Effector memory CD8-positive, alpha-beta T cell (primary cell): ENCODE measurements around the gene PDZRN4.
"Not testable (repeated sequence)": the region's sequence is repeated elsewhere in the genome, so short reads cannot be mapped to it uniquely, and the experiment has no call there.

ENCODE experiments used
- ATAC-seq: fragments of 150-1000 bp; cut with Tn5 transposase; replicated peaks from 2 replicates; pipeline ENCODE4 v1.10.0; 2021; ENCODE audit warnings: mild to moderate bottlenecking, moderate library complexity
- DNase-seq, 3 experiments: peaks; one replicate each; pipeline ENCODE4 v3.0.0; 2021
- H3K27ac Mint-ChIP-seq, 2 donors: one replicate each; pipeline ENCODE4 v1.8.0; 2022; ENCODE audit warnings: mild to moderate bottlenecking in 2 of 2, mixed read lengths in 2 of 2, moderate library complexity in 2 of 2
- H3K27me3 Mint-ChIP-seq, 2 donors: one replicate each; pipeline ENCODE4 v1.8.0; 2022; ENCODE audit warnings: mixed read lengths in 2 of 2
- H3K36me3 Mint-ChIP-seq: one replicate; pipeline ENCODE4 v1.8.0; 2022; ENCODE audit warnings: mild to moderate bottlenecking, moderate library complexity, mixed read lengths; ENCODE audit not compliant: insufficient read depth
- H3K4me1 Mint-ChIP-seq, 2 donors: one replicate each; pipeline ENCODE4 v1.8.0; 2022; ENCODE audit warnings: low read depth in 2 of 2, mixed read lengths in 2 of 2
- H3K4me3 Mint-ChIP-seq, 2 donors: one replicate each; pipeline ENCODE4 v1.8.0; 2022; ENCODE audit warnings: mild to moderate bottlenecking in 2 of 2, mixed read lengths in 2 of 2, moderate library complexity in 2 of 2
- H3K9me3 Mint-ChIP-seq, 2 donors: one replicate each; pipeline ENCODE4 v1.8.0; 2022; ENCODE audit warnings: mixed read lengths in 2 of 2

The PDZRN4 gene

GRCh38 chr12:41531147-41531829 lies 343.2 kb downstream of the PDZRN4 start:
- Mint-ChIP-seq H3K4me3 (no peak overlapping the region), H3K36me3 (no peaks in the 10 kb centered on the region), H3K4me1 (no peaks in the 10 kb centered on the region)

GRCh38 chr12:41532072-41532471 lies 344.0 kb downstream of the PDZRN4 start:
- Mint-ChIP-seq H3K27ac (no peak overlapping the region), H3K27me3 (no peaks in the 10 kb centered on the region)

More at GRCh38 chr12:41531147-41531829, 343.2 kb downstream of the PDZRN4 start:
- no peak for DNase-seq
- no peak for ATAC-seq
- H3K27me3 Mint-ChIP-seq, result no peaks in the 10 kb centered on the region
- no peak overlapping the region for H3K27ac Mint-ChIP-seq
- H3K9me3 Mint-ChIP-seq, result no peaks in the 10 kb centered on the region

GRCh38 chr12:41536813-41537490 lies 348.8 kb downstream of the PDZRN4 start:
- H3K27me3 Mint-ChIP-seq, result no peaks in the 10 kb centered on the region
- no peaks in the 10 kb centered on the region for H3K36me3 Mint-ChIP-seq
- ATAC-seq (no peak), DNase-seq (no peak)
- no peaks in the 10 kb centered on the region for H3K9me3 Mint-ChIP-seq
- no peak overlapping the region for H3K27ac Mint-ChIP-seq
- H3K4me3 Mint-ChIP-seq, result no peak overlapping the region
- peaks cover 0 to 2% of the 10 kb centered on the region in 2 donors for H3K4me1 Mint-ChIP-seq

More at GRCh38 chr12:41532072-41532471, 344.0 kb downstream of the PDZRN4 start:
- Mint-ChIP-seq H3K4me3 (no peak overlapping the region), H3K9me3 (no peaks in the 10 kb centered on the region), H3K36me3 (no peaks in the 10 kb centered on the region), H3K4me1 (no peaks in the 10 kb centered on the region)
- ATAC-seq (no peak), DNase-seq (no peak)

GRCh38 chr12:41537522-41537921 lies 349.4 kb downstream of the PDZRN4 start:
- H3K36me3 Mint-ChIP-seq, result no peaks in the 10 kb centered on the region
- H3K4me1 Mint-ChIP-seq, result peaks cover 0 to 2% of the 10 kb centered on the region in 2 donors
- H3K27me3 Mint-ChIP-seq, result no peaks in the 10 kb centered on the region
- H3K9me3 Mint-ChIP-seq, result no peaks in the 10 kb centered on the region
- no peak overlapping the region for H3K27ac Mint-ChIP-seq
- DNase-seq, result no peak
- ATAC-seq, result no peak
- H3K4me3 Mint-ChIP-seq, result no peak overlapping the region

- H3K4me3 Mint-ChIP-seq, result no peak overlapping the region
- H3K27ac Mint-ChIP-seq, result no peak overlapping the region
- DNase-seq (no peak), ATAC-seq (no peak)
- H3K36me3 Mint-ChIP-seq, result no peaks in the 10 kb centered on the region
- H3K27me3 Mint-ChIP-seq, result peaks cover 0 to 7% of the 10 kb centered on the region in 2 donors
- no peaks in the 10 kb centered on the region for H3K4me1 Mint-ChIP-seq
- peaks cover 2 to 8% of the 10 kb centered on the region in 2 donors for H3K9me3 Mint-ChIP-seq
These were observed 357.6 kb downstream of the PDZRN4 start for GRCh38 chr12:41545761-41546160.

- not testable (repeated sequence) for ATAC-seq, H3K9me3 Mint-ChIP-seq, H3K36me3 Mint-ChIP-seq, H3K27ac Mint-ChIP-seq, DNase-seq, H3K4me3 Mint-ChIP-seq, H3K27me3 Mint-ChIP-seq, H3K4me1 Mint-ChIP-seq
These were observed 359.0 kb downstream of the PDZRN4 start for GRCh38 chr12:41547071-41547470.

- no peak for DNase-seq
- Mint-ChIP-seq H3K36me3 (no peaks in the 10 kb centered on the region), H3K4me1 (no peaks in the 10 kb centered on the region)
These were observed 360.8 kb downstream of the PDZRN4 start for GRCh38 chr12:41548926-41549325.

GRCh38 chr12:41552588-41552987 lies 364.5 kb downstream of the PDZRN4 start:
- ATAC-seq (no peak), DNase-seq (no peak)
- Mint-ChIP-seq H3K4me3 (no peak overlapping the region), H3K27me3 (no peaks in the 10 kb centered on the region), H3K27ac (no peak overlapping the region), H3K4me1 (no peaks in the 10 kb centered on the region), H3K9me3 (peaks cover 0 to 2% of the 10 kb centered on the region in 2 donors), H3K36me3 (peaks cover 3% of the 10 kb centered on the region)

More at GRCh38 chr12:41548926-41549325, 360.8 kb downstream of the PDZRN4 start:
- H3K9me3 Mint-ChIP-seq, result peaks cover 4 to 8% of the 10 kb centered on the region in 2 donors
- no peak for ATAC-seq
- no peak overlapping the region for H3K4me3 Mint-ChIP-seq
- peaks cover 0 to 7% of the 10 kb centered on the region in 2 donors for H3K27me3 Mint-ChIP-seq
- no peak overlapping the region for H3K27ac Mint-ChIP-seq

GRCh38 chr12:41556176-41556575 lies 368.1 kb downstream of the PDZRN4 start:
- ATAC-seq (no peak), DNase-seq (no peak)
- H3K36me3 Mint-ChIP-seq, result peaks cover 3% of the 10 kb centered on the region
- no peak overlapping the region for H3K27ac Mint-ChIP-seq
- H3K4me3 Mint-ChIP-seq, result no peak overlapping the region
- no peaks in the 10 kb centered on the region for H3K4me1 Mint-ChIP-seq
- no peaks in the 10 kb centered on the region for H3K27me3 Mint-ChIP-seq
- H3K9me3 Mint-ChIP-seq, result peaks cover 0 to 2% of the 10 kb centered on the region in 2 donors

- ATAC-seq (no peak), DNase-seq (no peak)
- no peak overlapping the region for H3K4me3 Mint-ChIP-seq
- H3K36me3 Mint-ChIP-seq, result peaks cover 3% of the 10 kb centered on the region
- H3K27me3 Mint-ChIP-seq, result no peaks in the 10 kb centered on the region
- H3K27ac Mint-ChIP-seq, result no peak overlapping the region
- H3K9me3 Mint-ChIP-seq, result peaks cover 0 to 2% of the 10 kb centered on the region in 2 donors
- H3K4me1 Mint-ChIP-seq, result no peaks in the 10 kb centered on the region
These were observed 369.2 kb downstream of the PDZRN4 start for GRCh38 chr12:41557344-41557743.

- no peak for DNase-seq
- H3K27me3 Mint-ChIP-seq, result no peaks in the 10 kb centered on the region
- no peak for ATAC-seq
- no peaks in the 10 kb centered on the region for H3K4me1 Mint-ChIP-seq
- H3K4me3 Mint-ChIP-seq, result no peak overlapping the region
- peaks cover 3% of the 10 kb centered on the region for H3K36me3 Mint-ChIP-seq
- H3K9me3 Mint-ChIP-seq, result no peaks in the 10 kb centered on the region
- H3K27ac Mint-ChIP-seq, result no peak overlapping the region
These were observed 370.6 kb downstream of the PDZRN4 start for GRCh38 chr12:41558671-41559070.

- Mint-ChIP-seq H3K27me3 (no peaks in the 10 kb centered on the region), H3K27ac (no peak overlapping the region), H3K4me1 (no peaks in the 10 kb centered on the region), H3K36me3 (no peaks in the 10 kb centered on the region), H3K9me3 (no peaks in the 10 kb centered on the region), H3K4me3 (no peak overlapping the region)
- ATAC-seq (no peak), DNase-seq (no peak)
These were observed 374.9 kb downstream of the PDZRN4 start for GRCh38 chr12:41563051-41563450.

GRCh38 chr12:41564816-41565215 lies 376.7 kb downstream of the PDZRN4 start:
- H3K27me3 Mint-ChIP-seq, result no peaks in the 10 kb centered on the region
- no peaks in the 10 kb centered on the region for H3K36me3 Mint-ChIP-seq
- H3K9me3 Mint-ChIP-seq, result no peaks in the 10 kb centered on the region
- H3K4me1 Mint-ChIP-seq, result no peaks in the 10 kb centered on the region
- no peak overlapping the region for H3K4me3 Mint-ChIP-seq
- no peak for DNase-seq
- no peak for ATAC-seq
- H3K27ac Mint-ChIP-seq, result no peak overlapping the region

- Mint-ChIP-seq H3K27me3 (no peaks in the 10 kb centered on the region), H3K4me3 (no peak overlapping the region), H3K36me3 (no peaks in the 10 kb centered on the region)
These were observed 378.6 kb downstream of the PDZRN4 start for GRCh38 chr12:41566703-41567102.

More at GRCh38 chr12:41566703-41567102, 378.6 kb downstream of the PDZRN4 start:
- DNase-seq (no peak), ATAC-seq (no peak)
- Mint-ChIP-seq H3K9me3 (no peaks in the 10 kb centered on the region), H3K27ac (no peak overlapping the region), H3K4me1 (no peaks in the 10 kb centered on the region)
